SK-N-MC (cell line): ENCODE data around the gene ING1.

Experiments used
- DNase-seq: peaks from one replicate; pipeline ENCODE4 v3.0.0-alpha.2; 2011; ENCODE audit warnings: low read depth, low spot score
- H3K27ac ChIP-seq: fragments of 200-600 bp; sonication (generic); 2 replicates; pipeline ENCODE4 v1.5.1; 2016; ENCODE audit warnings: mixed run types
- H3K36me3 ChIP-seq: fragments of 200-600 bp; sonication (generic); 2 replicates; pipeline ENCODE4 v1.6.1; 2017; ENCODE audit warnings: antibody characterized with exemption, low read length, mixed read lengths; ENCODE audit not compliant: insufficient read depth
- H3K4me3 ChIP-seq: fragments of 200-600 bp; sonication (generic); 2 replicates; pipeline ENCODE4 v1.5.1; 2016
- H3K9ac ChIP-seq: fragments of 200-600 bp; sonication (generic); 2 replicates; pipeline ENCODE4 v1.8.0; 2017; ENCODE audit warnings: mixed run types, mixed read lengths; ENCODE audit not compliant: insufficient read length
- H3K9me3 ChIP-seq: fragments of 200-600 bp; sonication (generic); 2 replicates; pipeline ENCODE4 v1.6.1; 2017; ENCODE audit warnings: low read depth, mild to moderate bottlenecking, antibody characterized with exemption, low read length, moderate library complexity, mixed read lengths
- EZH2 ChIP-seq: fragments of 200-600 bp; sonication (generic); IDR thresholded peaks from one replicate; pipeline ENCODE4 v1.6.1; 2017; ENCODE audit warnings: antibody characterized with exemption
- FOXP2 ChIP-seq: optimal IDR thresholded peaks from 2 replicates; pipeline ENCODE3; 2011; ENCODE audit warnings: mild to moderate bottlenecking, moderate library complexity; ENCODE audit not compliant: insufficient read depth; ENCODE audit errors: extremely low read length, control extremely low read depth
- POLR2AphosphoS5 ChIP-seq: IDR thresholded peaks from 2 replicates; pipeline ENCODE4 v1.6.1; 2012; ENCODE audit warnings: mild to moderate bottlenecking, low read depth, low read length, borderline replicate concordance

Gene ING1

DNA sequence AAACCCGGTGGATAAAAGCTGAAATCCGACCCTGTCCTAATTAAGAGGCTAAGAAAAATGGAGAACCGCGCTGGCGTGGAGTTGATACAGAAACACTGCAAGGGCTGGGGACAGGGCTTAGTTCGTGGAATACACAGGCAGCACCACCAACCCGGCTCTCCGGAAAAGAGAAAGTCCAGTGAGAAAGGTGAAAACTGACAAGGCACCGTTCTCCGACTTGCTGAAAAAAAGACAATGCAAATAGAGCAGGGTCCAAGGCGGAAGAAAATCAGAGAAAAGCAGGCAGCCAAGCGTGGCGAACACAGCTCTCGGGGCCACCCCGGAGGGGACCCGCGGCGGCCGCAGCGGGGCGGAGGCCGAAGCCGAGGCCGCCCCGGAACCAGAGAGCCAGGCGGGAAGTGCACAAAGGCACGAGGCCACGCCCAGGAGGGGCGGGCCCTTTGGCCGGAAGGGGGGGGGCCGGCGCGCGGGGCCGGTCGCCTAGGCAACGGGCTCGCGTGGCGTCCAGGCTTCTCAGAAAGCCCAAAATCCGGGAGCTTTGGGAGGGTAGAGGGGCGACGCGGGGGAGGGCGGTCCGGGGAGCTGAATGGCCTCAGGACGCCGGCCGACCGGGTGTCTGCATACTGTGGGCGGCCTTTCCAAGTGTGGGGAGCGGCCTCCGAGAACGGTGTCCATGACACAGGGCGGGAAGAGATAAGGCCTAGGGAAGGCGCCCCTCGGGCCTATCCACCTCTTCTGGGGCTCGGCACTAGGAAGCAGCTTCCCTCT is 1.2 kb upstream of the ING1 start:
- H3K9me3 ChIP-seq: no peaks in the 10 kb centered on the region
- H3K27ac ChIP-seq: peak overlapping the region; percentile 95
- peak overlapping the region; percentile 99 for H3K9ac ChIP-seq
- H3K36me3 ChIP-seq: no peaks in the 10 kb centered on the region
- TF ChIP-seq EZH2: no peak
- peak; percentile 91 for TF ChIP-seq POLR2AphosphoS5
- TF ChIP-seq FOXP2: no peak
- peak overlapping the region; percentile 95 for H3K4me3 ChIP-seq
- DNase-seq: peak; percentile 18

DNA sequence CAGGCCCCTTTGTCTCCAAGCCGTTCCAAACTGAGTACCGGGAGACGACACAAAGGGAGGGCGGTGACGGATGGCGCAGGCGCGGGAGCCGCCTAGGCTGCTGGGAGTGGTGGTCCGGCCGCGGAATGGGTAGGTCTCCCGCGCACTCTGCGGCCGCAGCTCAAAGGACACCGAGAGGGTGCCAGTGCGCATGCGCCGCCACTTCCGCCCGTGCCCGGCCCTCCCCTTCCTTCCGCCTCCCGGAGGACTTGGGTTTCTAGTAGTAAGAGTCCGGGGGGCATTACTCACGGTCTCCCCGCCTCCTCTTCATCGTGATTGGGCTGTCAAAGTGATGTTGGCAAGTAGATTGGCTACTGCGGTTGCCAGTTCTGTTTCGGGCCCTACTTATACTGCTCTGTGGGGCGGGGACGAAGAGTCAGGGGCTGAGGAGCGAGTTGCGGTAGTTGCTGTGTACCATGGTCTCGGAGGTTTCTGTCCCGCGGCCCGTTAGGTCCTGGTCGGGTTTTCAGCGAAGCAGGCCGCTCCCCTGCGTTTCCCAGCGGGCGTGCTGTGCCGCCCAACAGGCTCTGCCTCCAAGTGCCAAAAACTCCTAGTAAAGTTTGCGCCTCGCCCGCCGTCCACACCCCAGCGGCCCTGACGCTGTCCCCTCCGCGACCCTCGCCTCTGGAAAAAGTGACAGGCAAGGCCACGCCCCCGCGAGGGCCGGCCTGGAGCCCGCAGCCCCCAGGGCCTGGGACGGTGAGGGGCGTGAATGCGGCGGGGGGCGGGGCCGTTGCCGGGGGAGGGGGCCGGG is 455 bp upstream of the ING1 start:
- TF ChIP-seq POLR2AphosphoS5: peak; percentile 96
- TF ChIP-seq FOXP2: peak; percentile 58
- no peak for TF ChIP-seq EZH2
- peak overlapping the region; percentile 97 for H3K27ac ChIP-seq
- peak overlapping the region; percentile 99 for H3K9ac ChIP-seq
- no peaks in the 10 kb centered on the region for H3K9me3 ChIP-seq
- peak; percentile 99 for DNase-seq
- peak overlapping the region; percentile 95 for H3K4me3 ChIP-seq
- no peaks in the 10 kb centered on the region for H3K36me3 ChIP-seq

DNA sequence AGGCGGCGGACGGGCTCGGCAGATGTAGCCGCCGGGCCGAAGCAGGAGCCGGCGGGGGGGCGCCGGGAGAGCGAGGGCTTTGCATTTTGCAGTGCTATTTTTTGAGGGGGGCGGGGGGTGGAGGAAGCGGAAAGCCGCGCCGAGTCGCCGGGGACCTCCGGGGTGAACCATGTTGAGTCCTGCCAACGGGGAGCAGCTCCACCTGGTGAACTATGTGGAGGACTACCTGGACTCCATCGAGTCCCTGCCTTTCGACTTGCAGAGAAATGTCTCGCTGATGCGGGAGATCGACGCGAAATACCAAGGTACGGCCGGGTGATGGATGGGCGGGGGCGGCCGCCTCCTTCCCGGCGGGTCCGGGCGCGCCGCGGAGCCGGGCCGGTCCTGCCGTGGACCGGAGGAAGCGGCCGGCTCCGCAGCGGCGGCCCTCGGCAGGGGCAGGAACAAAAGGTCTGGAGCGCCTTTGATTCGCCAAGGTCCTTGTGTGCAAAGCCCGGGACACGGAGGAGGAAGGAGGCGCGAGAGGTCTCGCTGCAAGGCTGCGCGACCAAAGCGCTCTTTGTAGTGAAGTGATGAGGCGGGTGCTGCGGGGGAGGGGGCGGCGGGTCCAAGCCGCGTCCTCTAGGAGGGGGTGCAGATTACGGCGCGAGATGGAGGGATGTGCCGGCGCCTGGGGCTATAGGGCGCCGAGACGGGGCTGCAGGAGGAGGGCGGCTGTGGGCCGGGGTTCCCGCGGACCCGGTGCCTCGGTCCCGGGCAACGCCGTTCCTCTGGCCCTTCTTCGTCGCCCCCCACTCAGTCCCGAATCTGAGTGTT is 689 bp downstream of the ING1 start:
- Histone ChIP-seq H3K9ac (peak overlapping the region; percentile 77), H3K4me3 (peak overlapping the region; percentile 95), H3K36me3 (peaks cover under 1% of the 10 kb centered on the region; the same call in 1 of the 2 replicates), H3K9me3 (no peaks in the 10 kb centered on the region), H3K27ac (peak overlapping the region; percentile 79; the same call in 1 of the 2 replicates)
- TF ChIP-seq FOXP2 (no peak), EZH2 (no peak), POLR2AphosphoS5 (no peak)
- DNase-seq: no peak

DNA sequence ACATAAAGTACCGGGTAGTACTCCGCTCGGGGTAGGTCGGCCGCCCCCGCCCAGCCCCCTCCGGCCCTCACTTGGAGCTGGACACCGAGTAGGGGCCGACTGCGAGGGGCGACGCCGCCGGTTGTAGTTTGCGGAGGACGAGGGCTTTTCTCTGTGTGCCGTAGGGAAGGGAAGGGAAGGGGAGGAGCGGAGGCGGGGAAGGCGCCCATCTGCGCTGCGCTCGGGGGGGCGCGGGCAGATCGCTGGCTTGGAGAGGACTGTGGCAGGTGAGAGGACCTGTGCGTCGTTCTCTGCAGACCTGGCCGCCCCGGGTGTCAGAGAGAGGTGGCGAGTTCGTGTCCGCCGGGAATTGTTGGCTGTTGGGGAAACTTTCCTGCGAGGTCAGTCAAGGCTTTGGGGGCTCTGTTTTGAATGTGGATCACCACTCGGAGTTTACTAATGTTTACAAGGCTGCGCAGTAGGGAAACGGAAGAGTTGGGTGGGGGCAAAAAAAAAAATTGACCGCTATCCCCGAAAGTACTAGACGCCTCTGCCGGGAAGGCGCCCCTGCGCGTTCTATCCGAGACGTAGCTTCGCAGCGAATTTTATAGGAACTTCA is 1.4 kb downstream of the ING1 start:
- peak overlapping the region; percentile 77 for H3K9ac ChIP-seq
- DNase-seq: no peak
- TF ChIP-seq FOXP2 (no peak), EZH2 (no peak), POLR2AphosphoS5 (peak; percentile 100)
- no peaks in the 10 kb centered on the region for H3K9me3 ChIP-seq
- H3K36me3 ChIP-seq: peaks cover 8% of the 10 kb centered on the region
- H3K27ac ChIP-seq: peak overlapping the region; percentile 79; the same call in 1 of the 2 replicates
- H3K4me3 ChIP-seq: peak overlapping the region; percentile 95

DNA sequence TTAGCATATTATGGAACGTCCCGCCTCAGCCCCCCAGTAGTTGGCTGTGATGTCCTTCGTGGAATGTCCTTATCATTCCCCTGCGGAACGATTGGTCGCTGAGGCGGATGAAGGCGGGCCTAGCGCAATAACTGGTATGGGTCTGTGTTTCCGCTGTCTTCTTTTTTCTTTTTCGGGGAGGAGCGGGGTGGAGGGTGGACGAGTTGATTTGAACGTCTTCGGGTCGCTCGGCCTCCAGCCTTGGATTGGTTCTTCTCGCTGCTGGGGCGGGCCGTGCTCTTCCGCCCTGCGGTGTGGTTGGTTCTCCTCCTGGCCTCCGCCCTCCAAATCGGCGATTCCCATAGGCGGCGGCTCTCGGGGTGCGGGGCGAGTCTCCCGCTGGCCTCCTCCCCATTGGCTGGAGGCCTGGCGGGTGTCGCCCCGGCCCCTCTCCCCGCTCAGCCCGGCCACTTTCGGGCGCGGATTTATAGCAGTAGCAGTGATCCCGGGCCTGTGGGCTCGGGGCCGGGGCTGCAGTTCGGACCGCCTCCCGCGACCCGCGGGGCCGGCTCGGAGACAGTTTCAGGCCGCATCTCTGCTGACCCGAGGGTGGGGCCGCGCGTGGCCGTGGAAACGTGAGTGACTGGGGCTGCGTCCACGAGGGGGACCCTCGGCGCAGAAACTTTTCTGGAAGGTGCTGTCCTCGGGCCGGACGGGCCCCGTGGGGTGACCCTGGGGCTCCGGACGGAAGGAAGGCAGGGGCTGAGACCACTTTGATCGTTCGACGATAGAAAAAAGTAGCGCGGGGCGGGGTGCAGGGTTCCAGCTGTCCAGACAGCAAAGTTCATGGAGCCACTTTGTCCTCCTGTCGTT is 2.1 kb downstream of the ING1 start:
- peak; percentile 97 for DNase-seq
- Histone ChIP-seq H3K4me3 (peak overlapping the region; percentile 95), H3K36me3 (peaks cover 8% of the 10 kb centered on the region), H3K27ac (no peak overlapping the region), H3K9me3 (no peaks in the 10 kb centered on the region), H3K9ac (peak overlapping the region; percentile 91)
- no peak; the same call in none of the 2 replicates for TF ChIP-seq POLR2AphosphoS5
- TF ChIP-seq FOXP2: no peak
- no peak for TF ChIP-seq EZH2

DNA sequence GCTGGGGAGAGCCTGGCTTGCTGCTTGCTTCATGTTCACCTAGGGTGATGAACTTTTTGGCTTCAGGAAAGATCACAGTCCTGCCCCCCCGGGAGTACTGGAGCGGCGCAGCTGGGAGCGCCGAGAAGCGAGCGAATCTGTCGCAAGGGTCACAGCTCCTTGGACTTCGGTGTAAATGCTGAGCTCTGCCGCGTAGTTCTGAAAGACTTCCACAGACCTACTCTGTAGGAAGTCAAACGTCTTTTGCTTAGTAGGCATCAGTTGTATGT is 2.7 kb downstream of the ING1 start:
- Histone ChIP-seq H3K9me3 (no peaks in the 10 kb centered on the region), H3K27ac (no peak overlapping the region), H3K4me3 (peak overlapping the region; percentile 93), H3K9ac (peak overlapping the region; percentile 91), H3K36me3 (peaks cover 11% of the 10 kb centered on the region)
- DNase-seq: no peak
- TF ChIP-seq FOXP2 (no peak), POLR2AphosphoS5 (no peak), EZH2 (no peak)

DNA sequence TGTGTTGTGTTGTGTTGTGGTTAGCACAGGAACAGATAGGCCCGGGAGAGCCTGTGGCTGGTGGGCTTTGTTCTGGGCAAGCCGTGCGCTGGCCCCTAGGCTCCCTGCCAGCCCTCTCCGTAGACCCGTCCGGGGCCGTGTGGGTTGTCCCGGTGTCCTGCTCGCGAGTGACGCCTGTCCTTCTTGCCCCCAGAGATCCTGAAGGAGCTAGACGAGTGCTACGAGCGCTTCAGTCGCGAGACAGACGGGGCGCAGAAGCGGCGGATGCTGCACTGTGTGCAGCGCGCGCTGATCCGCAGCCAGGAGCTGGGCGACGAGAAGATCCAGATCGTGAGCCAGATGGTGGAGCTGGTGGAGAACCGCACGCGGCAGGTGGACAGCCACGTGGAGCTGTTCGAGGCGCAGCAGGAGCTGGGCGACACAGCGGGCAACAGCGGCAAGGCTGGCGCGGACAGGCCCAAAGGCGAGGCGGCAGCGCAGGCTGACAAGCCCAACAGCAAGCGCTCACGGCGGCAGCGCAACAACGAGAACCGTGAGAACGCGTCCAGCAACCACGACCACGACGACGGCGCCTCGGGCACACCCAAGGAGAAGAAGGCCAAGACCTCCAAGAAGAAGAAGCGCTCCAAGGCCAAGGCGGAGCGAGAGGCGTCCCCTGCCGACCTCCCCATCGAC is 5.7 kb downstream of the ING1 start:
- H3K9ac ChIP-seq: no peak overlapping the region
- no peak overlapping the region for H3K27ac ChIP-seq
- no peak for DNase-seq
- H3K4me3 ChIP-seq: no peak overlapping the region
- H3K36me3 ChIP-seq: peaks cover 11% of the 10 kb centered on the region
- no peak for TF ChIP-seq FOXP2
- TF ChIP-seq POLR2AphosphoS5: no peak
- H3K9me3 ChIP-seq: no peaks in the 10 kb centered on the region
